Measurements from ENCODE around the gene AFMID. TPM values are rescaled to one million over a fixed set of nuclear protein-coding genes. Genes with fewer than 3 reads are reported as not detected.

AFMID gene
- total RNA-seq, 1 donor from 2014 or later, result 25.5 TPM

DNA sequence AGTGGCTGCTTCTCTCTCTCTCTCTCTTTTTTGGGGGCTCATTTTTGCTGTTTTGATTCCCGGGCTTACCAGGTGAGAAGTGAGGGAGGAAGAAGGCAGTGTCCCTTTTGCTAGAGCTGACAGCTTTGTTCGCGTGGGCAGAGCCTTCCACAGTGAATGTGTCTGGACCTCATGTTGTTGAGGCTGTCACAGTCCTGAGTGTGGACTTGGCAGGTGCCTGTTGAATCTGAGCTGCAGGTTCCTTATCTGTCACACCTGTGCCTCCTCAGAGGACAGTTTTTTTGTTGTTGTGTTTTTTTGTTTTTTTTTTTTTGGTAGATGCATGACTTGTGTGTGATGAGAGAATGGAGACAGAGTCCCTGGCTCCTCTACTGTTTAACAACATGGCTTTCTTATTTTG is 36.6 kb downstream of the AFMID start:
- no peak overlapping the region for H3K4me3 Mint-ChIP-seq (ENCODE audit: unreplicated experiment)
- H3K27ac Mint-ChIP-seq (ENCODE audit: unreplicated experiment), result no peak overlapping the region
- no peaks in the 10 kb centered on the region for H3K27me3 Mint-ChIP-seq (ENCODE audit: low read depth)
- H3K4me1 Mint-ChIP-seq (ENCODE audit: low read depth), result peaks cover 3% of the 10 kb centered on the region
- peaks cover 2% of the 10 kb centered on the region for H3K36me3 Mint-ChIP-seq (ENCODE audit: low read depth)
- TF ChIP-seq CTCF (IDR thresholded peaks at IDR 0.05), result no peak
- DNase-seq (ENCODE audit: low spot score), result no peak
- H3K9me3 Mint-ChIP-seq (ENCODE audit: low read depth), result no peaks in the 10 kb centered on the region

- no peaks in the 10 kb centered on the region for H3K27me3 Mint-ChIP-seq (ENCODE audit: low read depth)
- no peak for TF ChIP-seq CTCF (IDR thresholded peaks at IDR 0.05)
- H3K4me1 Mint-ChIP-seq (ENCODE audit: low read depth), result peaks cover 3% of the 10 kb centered on the region
- DNase-seq (ENCODE audit: low spot score), result no peak
- no peak overlapping the region for H3K27ac Mint-ChIP-seq (ENCODE audit: unreplicated experiment)
- H3K9me3 Mint-ChIP-seq (ENCODE audit: low read depth), result no peaks in the 10 kb centered on the region
- no peak overlapping the region for H3K4me3 Mint-ChIP-seq (ENCODE audit: unreplicated experiment)
- H3K36me3 Mint-ChIP-seq (ENCODE audit: low read depth), result peaks cover 2% of the 10 kb centered on the region
Observed at GRCh38 chr17:78224231-78225087, 37.3 kb downstream of the AFMID start.

GRCh38 chr17:78225088-78225865 is 38.1 kb downstream of the AFMID start:
- H3K27me3 Mint-ChIP-seq (ENCODE audit: low read depth), result no peaks in the 10 kb centered on the region
- no peak overlapping the region for H3K27ac Mint-ChIP-seq (ENCODE audit: unreplicated experiment)
- no peak for DNase-seq (ENCODE audit: low spot score)

DNA sequence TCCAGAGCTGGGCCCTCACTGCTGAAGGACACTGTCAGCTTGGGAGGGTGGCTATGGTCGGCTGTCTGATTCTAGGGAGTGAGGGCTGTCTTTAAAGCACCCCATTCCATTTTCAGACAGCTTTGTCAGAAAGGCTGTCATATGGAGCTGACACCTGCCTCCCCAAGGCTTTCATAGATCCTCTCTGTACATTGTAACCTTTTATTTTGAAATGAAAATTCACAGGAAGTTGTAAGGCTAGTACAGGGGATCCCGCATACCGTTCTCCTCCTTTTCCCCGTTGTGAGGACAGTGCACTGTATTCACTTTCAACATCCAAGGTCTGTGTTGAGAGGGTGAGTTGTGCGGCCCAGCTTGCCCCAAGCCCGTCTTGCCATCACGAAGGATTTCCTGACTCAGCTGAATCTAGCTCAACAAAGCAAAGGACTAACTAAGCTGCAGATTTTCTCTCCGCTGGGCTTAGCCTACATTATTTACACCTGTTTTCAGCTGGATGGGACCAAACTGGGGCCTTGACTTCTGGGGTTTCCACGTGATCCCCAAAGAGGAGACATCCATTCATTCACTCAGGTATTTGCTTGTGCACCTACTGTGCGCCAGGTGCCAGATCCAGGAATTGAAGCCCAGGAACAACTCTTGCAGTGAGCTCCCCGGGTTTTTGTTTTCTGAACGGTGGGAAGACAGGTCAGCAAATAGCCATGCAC is 39.0 kb downstream of the AFMID start:
- Mint-ChIP-seq H3K27me3 (ENCODE audit: low read depth) (peaks cover 8% of the 10 kb centered on the region), H3K4me1 (ENCODE audit: low read depth) (no peaks in the 10 kb centered on the region), H3K36me3 (ENCODE audit: low read depth) (peaks cover 2% of the 10 kb centered on the region), H3K9me3 (ENCODE audit: low read depth) (no peaks in the 10 kb centered on the region), H3K27ac (ENCODE audit: unreplicated experiment) (no peak overlapping the region), H3K4me3 (ENCODE audit: unreplicated experiment) (no peak overlapping the region)
- no peak for DNase-seq (ENCODE audit: low spot score)
- no peak for TF ChIP-seq CTCF (IDR thresholded peaks at IDR 0.05)

More at GRCh38 chr17:78225088-78225865, 38.1 kb downstream of the AFMID start:
- peaks cover 2% of the 10 kb centered on the region for H3K36me3 Mint-ChIP-seq (ENCODE audit: low read depth)
- H3K4me1 Mint-ChIP-seq (ENCODE audit: low read depth), result no peaks in the 10 kb centered on the region
- no peaks in the 10 kb centered on the region for H3K9me3 Mint-ChIP-seq (ENCODE audit: low read depth)
- H3K4me3 Mint-ChIP-seq (ENCODE audit: unreplicated experiment), result no peak overlapping the region
- no peak for TF ChIP-seq CTCF (IDR thresholded peaks at IDR 0.05)
